Motor neuron (in vitro differentiated cells): ENCODE results near the gene BCAS3. TPM values are rescaled to one million over a fixed set of nuclear protein-coding genes. Genes with fewer than 3 reads are reported as not detected.
A peak's percentile ranks its signal among the peaks of the same experiment; 100 is the strongest.

Experiments used
- ATAC-seq, 8 experiments: fragments of 200-7000 bp; cut with Tn5 transposase; replicated peaks in 6 of 8; 2 replicates each; pipeline ENCODE4 v1.8.0; 2021; ENCODE audit warnings: mild to moderate bottlenecking in 8 of 8, moderate library complexity in 8 of 8
- H3K27ac ChIP-seq, 2 donors: fragments of 250-450 bp; sonication (Bioruptor Pico); 2 replicates each; pipeline ENCODE4 v1.9.0; 2021; ENCODE audit warnings: antibody characterized with exemption in 2 of 2, mild to moderate bottlenecking in 2 of 2, moderate library complexity in 1 of 2
- H3K4me1 ChIP-seq, 2 donors: fragments of 250-450 bp; sonication (Bioruptor Pico); replicated peaks in 1 of 2; 2 replicates each; pipeline ENCODE4 v1.6.1; 2021; ENCODE audit warnings: antibody characterized with exemption in 2 of 2, mild to moderate bottlenecking in 2 of 2, moderate library complexity in 1 of 2
- H3K4me3 ChIP-seq, 5 donors: fragments of 250-450 bp; sonication (Bioruptor Pico); 2 replicates each; pipeline ENCODE4 v1.9.0; 2021; ENCODE audit warnings: antibody characterized with exemption in 5 of 5, mild to moderate bottlenecking in 5 of 5, moderate library complexity in 4 of 5
- WGBS, 10 experiments: fragments of 450-650 bp; shearing (Covaris generic); methylation state at CpG; one replicate each; pipeline ENCODE4 v1.0.0; 2022; 5-methylcytosine and 5-hydroxymethylcytosine counted together
- in situ Hi-C, 9 experiments: fragments of 400-800 bp; cut with MboI; loops; one replicate each; pipeline ENCODE4 v1.15.0; 2021; ENCODE audit warnings: low sequenced_read_pairs in 9 of 9, low pct_unique_long_range_greater_than_20kb in 2 of 9; ENCODE audit not compliant: unreplicated experiment in 9 of 9
- total RNA-seq, 8 experiments: library from RNA; unstranded; fragments of 300-600 nt; gene quantifications; 2 replicates each; pipeline versions ENCODE4 v1.2.3 to v1.2.4, GENCODE V29; 2022

The BCAS3 gene
- total RNA-seq, 8 experiments from 2014 or later: 18.1 to 45.4 (median 26.8) TPM

- Histone ChIP-seq H3K4me1 (peaks cover 2 to 3% of the 10 kb centered on the region in 2 donors), H3K27ac (no peak overlapping the region), H3K4me3 (no peak overlapping the region)
- in situ Hi-C loops: loop anchor here in 3 of 9 experiments (25.0 kb wide), 1 partner anchor 429 kb away; no protein-coding TSS in a partner anchor
- WGBS, 10 experiments: 47 to 87% (median 55%) methylated on average over 3 to 14 of the region's 41 CpGs; no CpG with 5 or more reads in 6 of the 10 experiments
- ATAC-seq: peak in 2 of 8 experiments; percentile 1 to 19
Measured at GRCh38 chr17:61408151-61409041, 730.7 kb downstream of the BCAS3 start.

GRCh38 chr17:61409301-61410112 lies 731.9 kb downstream of the BCAS3 start:
- ATAC-seq: peak; percentile 29 to 76 (median 51)
- in situ Hi-C loops: loop anchor here in 4 of 9 experiments (10.0 to 25.0 kb wide), 3 partner anchors 145 to 435 kb away; no protein-coding TSS in a partner anchor
- WGBS, 10 experiments: 0 to 48% (median 7%) methylated on average over 2 to 13 of the region's 73 CpGs; no CpG with 5 or more reads in 6 of the 10 experiments
- Histone ChIP-seq H3K27ac (no peak overlapping the region), H3K4me3 (peak overlapping the region; percentile 38 to 50 (median 44)), H3K4me1 (peaks cover 0 to 2% of the 10 kb centered on the region in 2 donors)

- ATAC-seq: peak in 4 of 8 experiments; percentile 24 to 35 (median 29)
Measured at GRCh38 chr17:61410141-61411010, 732.7 kb downstream of the BCAS3 start.

DNA sequence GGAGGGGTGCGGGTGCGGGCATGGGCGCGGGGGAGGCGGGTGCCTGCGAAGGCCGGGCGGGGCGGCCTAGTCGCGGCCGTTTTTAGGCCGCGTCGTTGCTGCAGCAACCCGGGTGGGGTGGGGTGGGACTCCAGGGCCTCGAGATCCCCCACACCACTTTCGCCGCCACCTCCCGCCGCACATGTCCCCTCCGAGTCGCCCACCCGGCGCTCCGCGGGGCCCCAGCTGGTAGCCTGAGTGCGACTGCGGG lies 733.3 kb downstream of the BCAS3 start:
- no peak for ATAC-seq
- Histone ChIP-seq H3K4me3 (peak overlapping the region; percentile 34 to 41 (median 40)), H3K4me1 (no peaks in the 10 kb centered on the region), H3K27ac (no peak overlapping the region)
- in situ Hi-C loops: loop anchor here in 4 of 9 experiments (10.0 to 25.0 kb wide), 3 partner anchors 144 to 434 kb away; no protein-coding TSS in a partner anchor
- WGBS, 10 experiments: no CpG with 5 or more reads among the region's 29 CpGs

More at GRCh38 chr17:61410141-61411010, 732.7 kb downstream of the BCAS3 start:
- H3K4me1 ChIP-seq: no peaks in the 10 kb centered on the region
- H3K4me3 ChIP-seq: peak overlapping the region in 4 of 5 donors; percentile 21 to 41 (median 37)
- in situ Hi-C loops: loop anchor here in 4 of 9 experiments (10.0 to 25.0 kb wide), 3 partner anchors 144 to 434 kb away; no protein-coding TSS in a partner anchor
- no peak overlapping the region for H3K27ac ChIP-seq
- WGBS, 10 experiments: 35 to 90% (median 58%) methylated on average over 1 to 12 of the region's 48 CpGs; no CpG with 5 or more reads in 6 of the 10 experiments

GRCh38 chr17:61411261-61412142 lies 733.9 kb downstream of the BCAS3 start:
- WGBS, 10 experiments: 5 to 33% (median 25%) methylated on average over 3 to 16 of the region's 75 CpGs; no CpG with 5 or more reads in 4 of the 10 experiments

DNA sequence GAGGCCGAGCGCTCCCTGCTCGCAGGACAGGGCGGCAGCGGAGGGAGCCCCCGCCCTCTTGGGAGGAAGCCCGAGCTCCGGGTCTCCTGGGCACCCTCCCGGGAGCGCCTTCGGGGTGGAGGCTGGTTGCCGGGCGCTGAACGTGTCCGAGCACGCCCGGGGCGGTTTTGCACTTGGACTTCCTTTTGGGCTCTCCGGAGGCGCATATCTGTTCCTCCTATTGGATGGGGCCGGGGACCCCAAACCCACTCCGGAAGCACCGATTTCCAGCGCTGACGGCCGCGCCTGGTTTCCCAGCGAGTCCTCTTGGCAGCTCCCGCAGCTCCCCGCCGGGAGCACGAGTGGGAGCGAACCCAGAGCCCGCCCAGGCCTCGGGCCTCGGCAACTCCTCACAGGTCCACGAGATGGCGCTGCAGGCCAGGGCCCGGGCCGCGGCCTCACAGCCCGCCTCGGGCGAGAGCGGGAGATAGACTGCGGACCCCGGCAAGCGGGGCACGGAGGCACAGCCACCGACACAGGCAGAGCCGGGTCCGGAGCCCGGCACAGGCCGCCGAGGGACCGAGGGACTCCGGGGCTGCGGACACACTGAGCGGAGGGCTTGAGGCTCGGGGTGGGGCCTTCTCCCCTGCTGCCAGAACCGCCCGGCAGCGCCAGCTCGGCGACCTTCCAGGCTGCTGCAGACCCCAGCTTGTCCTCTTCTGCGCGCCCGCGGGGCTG lies 734.6 kb downstream of the BCAS3 start:
- ATAC-seq: peak; percentile 44 to 81 (median 75)
- WGBS, 10 experiments: 0% methylated on average over 2 to 24 of the region's 69 CpGs; no CpG with 5 or more reads in 8 of the 10 experiments
- in situ Hi-C loops: loop anchor here in 4 of 9 experiments (10.0 to 25.0 kb wide), 3 partner anchors 142 to 432 kb away; no protein-coding TSS in a partner anchor
- H3K4me3 ChIP-seq: peak overlapping the region; percentile 34 to 41 (median 40)
- no peak overlapping the region for H3K27ac ChIP-seq
- H3K4me1 ChIP-seq: peaks cover 0 to 3% of the 10 kb centered on the region in 2 donors

More at GRCh38 chr17:61411261-61412142, 733.9 kb downstream of the BCAS3 start:
- in situ Hi-C loops: loop anchor here in 4 of 9 experiments (10.0 to 25.0 kb wide), 3 partner anchors 143 to 433 kb away; no protein-coding TSS in a partner anchor
- no peak overlapping the region for H3K27ac ChIP-seq
- ATAC-seq: peak in 6 of 8 experiments; percentile 5 to 47 (median 14)
- H3K4me1 ChIP-seq: peaks cover 0 to 2% of the 10 kb centered on the region in 2 donors
- H3K4me3 ChIP-seq: peak overlapping the region; percentile 34 to 41 (median 40)

DNA sequence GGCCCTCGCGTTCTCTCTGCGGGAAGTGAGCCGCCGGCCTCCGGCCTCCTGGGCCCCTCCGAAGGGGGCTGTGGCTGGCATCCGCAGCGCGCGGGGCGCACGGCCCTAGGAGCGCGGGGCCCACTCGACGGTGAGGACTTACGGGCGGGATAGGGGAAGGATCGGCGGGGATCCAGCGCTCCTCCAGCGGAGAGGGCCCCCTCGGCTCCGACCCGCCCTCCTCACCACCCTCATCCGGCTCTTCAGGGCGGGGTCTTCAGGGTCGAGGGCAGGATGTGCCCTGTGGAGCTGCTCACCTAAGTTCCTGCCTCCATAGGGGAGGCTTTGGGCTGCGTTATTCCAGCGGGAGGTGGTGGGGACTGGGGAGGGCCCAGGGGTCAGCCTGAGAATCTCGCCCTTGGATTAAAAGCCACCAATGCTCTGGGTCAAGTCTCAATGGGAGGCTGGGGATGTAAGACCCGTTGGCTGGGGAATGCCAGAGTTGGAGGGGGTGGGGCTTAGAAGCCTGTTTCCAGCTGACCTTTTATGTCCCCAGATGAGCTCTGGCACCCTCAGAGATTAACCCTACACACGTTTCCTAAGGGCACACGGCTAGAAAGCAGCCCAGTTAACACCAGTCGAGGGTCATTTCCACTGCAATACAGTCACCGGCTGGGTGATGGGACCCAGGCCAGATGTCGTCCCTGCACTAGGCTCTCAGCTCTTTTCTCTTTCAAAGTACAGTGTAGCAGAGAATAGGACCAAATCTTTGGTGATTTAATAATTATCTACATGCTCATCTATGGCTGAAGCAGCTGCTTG lies 735.4 kb downstream of the BCAS3 start:
- H3K4me3 ChIP-seq: peak overlapping the region; percentile 34 to 41 (median 40)
- 73 to 88% methylated on average over 3 of the region's 38 CpGs; no CpG with 5 or more reads in 8 of the 10 experiments for WGBS, 10 experiments
- H3K4me1 ChIP-seq: peaks cover 0 to 3% of the 10 kb centered on the region in 2 donors
- in situ Hi-C loops: loop anchor here in 4 of 9 experiments (10.0 to 25.0 kb wide), 3 partner anchors 142 to 432 kb away; no protein-coding TSS in a partner anchor
- no peak for ATAC-seq
- no peak overlapping the region for H3K27ac ChIP-seq

DNA sequence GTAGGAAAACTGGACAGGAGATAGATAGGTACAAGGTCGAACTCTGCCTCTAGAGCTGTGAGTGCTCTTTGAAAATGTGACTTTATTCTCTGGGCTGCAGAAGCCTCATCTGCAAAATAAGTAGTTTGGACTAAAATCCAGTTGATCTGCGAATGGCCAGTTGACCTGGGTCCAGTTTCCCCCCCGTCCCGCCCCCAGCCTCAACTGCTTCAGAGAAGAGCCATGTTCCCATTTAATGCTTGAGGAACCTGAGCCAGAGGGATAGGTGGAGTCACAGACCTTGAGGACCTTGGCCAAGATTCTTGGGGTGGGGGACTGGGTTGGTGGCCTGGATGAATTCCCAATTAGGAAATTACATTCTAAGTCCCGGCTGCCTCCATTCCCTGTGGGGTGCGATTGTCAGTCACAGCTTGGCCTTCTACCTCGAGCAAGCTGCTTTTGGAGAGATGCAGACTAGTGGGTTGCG lies 736.0 kb downstream of the BCAS3 start:
- H3K4me3 ChIP-seq: no peak overlapping the region
- ATAC-seq: no peak
- in situ Hi-C loops: loop anchor here in 4 of 9 experiments (10.0 to 25.0 kb wide), 3 partner anchors 141 to 431 kb away; no protein-coding TSS in a partner anchor

GRCh38 chr17:61414141-61414935 lies 736.7 kb downstream of the BCAS3 start:
- in situ Hi-C loops: loop anchor here in 4 of 9 experiments (10.0 to 25.0 kb wide), 3 partner anchors 140 to 430 kb away; no protein-coding TSS in a partner anchor
- 55 to 92% (median 86%) methylated on average over 1 to 14 of the region's 16 CpGs; no CpG with 5 or more reads in 2 of the 10 experiments for WGBS, 10 experiments

More for the DNA sequence above, 736.0 kb downstream of the BCAS3 start:
- 67 to 100% (median 89%) methylated on average over 1 to 4 of the region's 8 CpGs; no CpG with 5 or more reads in 4 of the 10 experiments for WGBS, 10 experiments
- Histone ChIP-seq H3K27ac (no peak overlapping the region), H3K4me1 (peaks cover 0 to 3% of the 10 kb centered on the region in 2 donors)

More at GRCh38 chr17:61414141-61414935, 736.7 kb downstream of the BCAS3 start:
- no peak for ATAC-seq
- H3K4me1 ChIP-seq: peaks cover 0 to 3% of the 10 kb centered on the region in 2 donors
- no peak overlapping the region for H3K27ac ChIP-seq
- no peak overlapping the region for H3K4me3 ChIP-seq
